GM12875 (cell line): ENCODE results near the gene COPE.

Source experiments
- H3K4me3 ChIP-seq: one replicate; pipeline ENCODE4 v1.5.1; 2011; ENCODE audit warnings: low read depth, low read length, control low read depth
- CTCF ChIP-seq: IDR thresholded peaks from 2 replicates; pipeline ENCODE4 v1.5.1; 2011; ENCODE audit warnings: low read depth, mild to moderate bottlenecking, control low read depth, inconsistent platforms, low read length, moderate library complexity, borderline replicate concordance; ENCODE audit not compliant: insufficient read depth

Gene COPE

GRCh38 chr19:18901491-18901890 lies 17.7 kb downstream of the COPE start:
- TF ChIP-seq CTCF = no peak
- no peak overlapping the region for H3K4me3 ChIP-seq

- TF ChIP-seq CTCF = no peak
- no peak overlapping the region for H3K4me3 ChIP-seq
Measured at GRCh38 chr19:18900700-18901481, 18.3 kb downstream of the COPE start.

- H3K4me3 ChIP-seq = no peak overlapping the region
- no peak for TF ChIP-seq CTCF
Measured at GRCh38 chr19:18899624-18900560, 19.3 kb downstream of the COPE start.

- no peak for TF ChIP-seq CTCF
- H3K4me3 ChIP-seq = no peak overlapping the region
Measured at GRCh38 chr19:18898607-18899408, 20.4 kb downstream of the COPE start.

- TF ChIP-seq CTCF = no peak
- no peak overlapping the region for H3K4me3 ChIP-seq
Measured at GRCh38 chr19:18898081-18898606, 21.0 kb downstream of the COPE start.

- no peak for TF ChIP-seq CTCF
Measured at GRCh38 chr19:18897094-18898029, 21.8 kb downstream of the COPE start.

More at GRCh38 chr19:18897094-18898029, 21.8 kb downstream of the COPE start:
- no peak overlapping the region for H3K4me3 ChIP-seq
